HepG2 (cell line): Measurements from ENCODE around the gene PTCRA. TPM values are rescaled to one million over a fixed set of nuclear protein-coding genes. Genes with fewer than 3 reads are reported as not detected.

Source experiments
- ARNT2 ChIP-seq: sonication (generic); formaldehyde crosslinking; IDR thresholded peaks from 2 replicates; pipeline ENCODE4 v1.8.0; 2022; ENCODE audit warnings: mild to moderate bottlenecking, low read depth, missing genetic modification reagents, moderate library complexity
- ATF7-NPFF ChIP-seq: sonication (generic); formaldehyde crosslinking; IDR thresholded peaks from 2 replicates; pipeline ENCODE4 v1.8.1; 2023; ENCODE audit warnings: mild to moderate bottlenecking, low read depth, missing genetic modification reagents, moderate library complexity
- FOXK1 ChIP-seq: sonication (generic); formaldehyde crosslinking; IDR thresholded peaks from 2 replicates; pipeline ENCODE4 v1.4.0; 2020; ENCODE audit warnings: low read depth, missing genetic modification reagents, borderline replicate concordance
- GTF3A ChIP-seq: sonication (generic); formaldehyde crosslinking; conservative IDR thresholded peaks from 2 replicates; pipeline ENCODE4 v1.4.0; 2020; ENCODE audit warnings: mild to moderate bottlenecking, missing genetic modification reagents
- NCOR1 ChIP-seq: fragments of 200-600 bp; sonication (generic); IDR thresholded peaks from 2 replicates; pipeline ENCODE4 v1.7.0; 2017; ENCODE audit warnings: antibody characterized with exemption, low read length, borderline replicate concordance
- SATB2 ChIP-seq: sonication (generic); formaldehyde crosslinking; IDR thresholded peaks from 2 replicates; pipeline ENCODE4 v1.5.0; 2020; ENCODE audit warnings: missing genetic modification reagents
- TEAD3 ChIP-seq: optimal IDR thresholded peaks from 2 replicates; pipeline ENCODE3; 2016; ENCODE audit warnings: borderline replicate concordance
- THAP11 ChIP-seq: IDR thresholded peaks from 2 replicates; pipeline ENCODE4 v1.6.1; 2016; ENCODE audit warnings: missing biosample characterization, missing genetic modification reagents
- ZFP82 ChIP-seq: sonication (generic); formaldehyde crosslinking; IDR thresholded peaks from 2 replicates; pipeline ENCODE4 v1.5.1; 2020; ENCODE audit warnings: mild to moderate bottlenecking, missing genetic modification reagents, borderline replicate concordance
- ZNF501 ChIP-seq: sonication (generic); formaldehyde crosslinking; IDR thresholded peaks from 2 replicates; pipeline ENCODE4 v1.5.1; 2020; ENCODE audit warnings: mild to moderate bottlenecking, moderate library complexity, missing genetic modification reagents
- ZNF674 ChIP-seq: sonication (generic); formaldehyde crosslinking; IDR thresholded peaks from 2 replicates; pipeline ENCODE4 v1.5.0; 2020; ENCODE audit warnings: low read depth, mild to moderate bottlenecking, missing genetic modification reagents
- ZNF710 ChIP-seq: sonication (generic); formaldehyde crosslinking; IDR thresholded peaks from 2 replicates; pipeline ENCODE4 v1.5.0; 2020; ENCODE audit warnings: mild to moderate bottlenecking, missing genetic modification reagents, borderline replicate concordance
- ZNF782 ChIP-seq: sonication (generic); formaldehyde crosslinking; IDR thresholded peaks from 2 replicates; pipeline ENCODE4 v1.4.0; 2020; ENCODE audit warnings: missing genetic modification reagents, mild to moderate bottlenecking, borderline replicate concordance
- polyA plus RNA-seq, 8 experiments: library from polyadenylated mRNA; depleted of rRNA in 3 of 8; stranded (reverse) in 7 of 8; unstranded in 1 of 8; fragments of >200 nt; fragmentation: Illumina TruSeq in 4 of 8; extraction: Trizol in 4 of 8; gene quantifications; 2 replicates each; pipeline versions ENCODE4 v1.2.1 to v1.2.3, GENCODE V29; 2011 to 2016; ENCODE audit warnings: low read depth in 4 of 8, missing spikeins in 1 of 8, mixed read lengths in 1 of 8; ENCODE audit not compliant: insufficient read depth in 1 of 8
- total RNA-seq, 5 experiments: library from RNA; depleted of rRNA; stranded (reverse); fragments of >200 nt; fragmentation: Illumina TruSeq; extraction: Trizol; gene quantifications; 2 replicates each; pipeline ENCODE4 v1.2.3, GENCODE V29; 2016; ENCODE audit warnings: low read depth in 1 of 5
- TF ChIP-seq, protein P1 (sequence below): sonication (generic); formaldehyde crosslinking; IDR thresholded peaks from 2 replicates; pipeline ENCODE4 v1.4.0; 2020; ENCODE audit warnings: missing genetic modification reagents, borderline replicate concordance
- TF ChIP-seq, protein P2 (sequence below): sonication (generic); formaldehyde crosslinking; IDR thresholded peaks from 2 replicates; pipeline ENCODE4 v1.8.0; 2022; ENCODE audit warnings: missing genetic modification reagents, mild to moderate bottlenecking, inconsistent platforms, borderline replicate concordance
- TF ChIP-seq, protein P3 (sequence below): sonication (generic); formaldehyde crosslinking; IDR thresholded peaks from one replicate; pipeline ENCODE4 v1.5.1; 2020; ENCODE audit warnings: mild to moderate bottlenecking, missing genetic modification reagents; ENCODE audit errors: not compliant biosample characterization

The PTCRA gene
- total and polyA plus RNA-seq, 2 of the 13 experiments (the other 11 are each of a cell fraction or from before 2014, with no cell fraction given) = not detected

GRCh38 chr6:42969934-42970333 lies 54.1 kb downstream of the PTCRA start (continued):
- no peak for TF ChIP-seq ZFP82 (CRISPR knock-in tag)
- TF ChIP-seq ZNF710 (CRISPR knock-in tag) = no peak
- TF ChIP-seq ARNT2 (CRISPR knock-in tag) = no peak
- TF ChIP-seq ZNF782 (CRISPR knock-in tag) = no peak
- TF ChIP-seq THAP11 (CRISPR knock-in tag) = peak; percentile 60; the same call in 1 of the 2 replicates
- TF ChIP-seq SATB2 (CRISPR knock-in tag) = no peak
- TF ChIP-seq, protein P1, sequence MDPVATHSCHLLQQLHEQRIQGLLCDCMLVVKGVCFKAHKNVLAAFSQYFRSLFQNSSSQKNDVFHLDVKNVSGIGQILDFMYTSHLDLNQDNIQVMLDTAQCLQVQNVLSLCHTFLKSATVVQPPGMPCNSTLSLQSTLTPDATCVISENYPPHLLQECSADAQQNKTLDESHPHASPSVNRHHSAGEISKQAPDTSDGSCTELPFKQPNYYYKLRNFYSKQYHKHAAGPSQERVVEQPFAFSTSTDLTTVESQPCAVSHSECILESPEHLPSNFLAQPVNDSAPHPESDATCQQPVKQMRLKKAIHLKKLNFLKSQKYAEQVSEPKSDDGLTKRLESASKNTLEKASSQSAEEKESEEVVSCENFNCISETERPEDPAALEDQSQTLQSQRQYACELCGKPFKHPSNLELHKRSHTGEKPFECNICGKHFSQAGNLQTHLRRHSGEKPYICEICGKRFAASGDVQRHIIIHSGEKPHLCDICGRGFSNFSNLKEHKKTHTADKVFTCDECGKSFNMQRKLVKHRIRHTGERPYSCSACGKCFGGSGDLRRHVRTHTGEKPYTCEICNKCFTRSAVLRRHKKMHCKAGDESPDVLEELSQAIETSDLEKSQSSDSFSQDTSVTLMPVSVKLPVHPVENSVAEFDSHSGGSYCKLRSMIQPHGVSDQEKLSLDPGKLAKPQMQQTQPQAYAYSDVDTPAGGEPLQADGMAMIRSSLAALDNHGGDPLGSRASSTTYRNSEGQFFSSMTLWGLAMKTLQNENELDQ = no peak
- TF ChIP-seq, protein P2, sequence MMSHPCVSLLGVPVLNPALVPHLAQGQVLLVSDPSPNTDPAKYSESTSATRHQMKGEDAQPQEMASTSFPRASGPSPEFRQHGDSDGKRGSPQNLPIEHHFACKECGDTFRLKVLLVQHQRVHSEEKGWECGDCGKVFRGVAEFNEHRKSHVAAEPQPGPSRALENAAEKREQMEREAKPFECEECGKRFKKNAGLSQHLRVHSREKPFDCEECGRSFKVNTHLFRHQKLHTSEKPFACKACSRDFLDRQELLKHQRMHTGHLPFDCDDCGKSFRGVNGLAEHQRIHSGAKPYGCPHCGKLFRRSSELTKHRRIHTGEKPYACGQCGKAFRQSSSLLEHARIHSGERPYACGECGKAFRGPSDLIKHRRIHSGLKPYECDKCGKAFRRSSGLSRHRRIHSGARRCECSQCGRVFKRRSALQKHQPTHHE (CRISPR knock-in tag) = no peak
- TF ChIP-seq ATF7-NPFF = no peak
- TF ChIP-seq ZNF674 (CRISPR knock-in tag) = no peak
- TF ChIP-seq NCOR1 = peak; percentile 89
- TF ChIP-seq ZNF501 (CRISPR knock-in tag) = no peak
- TF ChIP-seq TEAD3 (CRISPR knock-in tag) = peak; percentile 49
- TF ChIP-seq, protein P3, sequence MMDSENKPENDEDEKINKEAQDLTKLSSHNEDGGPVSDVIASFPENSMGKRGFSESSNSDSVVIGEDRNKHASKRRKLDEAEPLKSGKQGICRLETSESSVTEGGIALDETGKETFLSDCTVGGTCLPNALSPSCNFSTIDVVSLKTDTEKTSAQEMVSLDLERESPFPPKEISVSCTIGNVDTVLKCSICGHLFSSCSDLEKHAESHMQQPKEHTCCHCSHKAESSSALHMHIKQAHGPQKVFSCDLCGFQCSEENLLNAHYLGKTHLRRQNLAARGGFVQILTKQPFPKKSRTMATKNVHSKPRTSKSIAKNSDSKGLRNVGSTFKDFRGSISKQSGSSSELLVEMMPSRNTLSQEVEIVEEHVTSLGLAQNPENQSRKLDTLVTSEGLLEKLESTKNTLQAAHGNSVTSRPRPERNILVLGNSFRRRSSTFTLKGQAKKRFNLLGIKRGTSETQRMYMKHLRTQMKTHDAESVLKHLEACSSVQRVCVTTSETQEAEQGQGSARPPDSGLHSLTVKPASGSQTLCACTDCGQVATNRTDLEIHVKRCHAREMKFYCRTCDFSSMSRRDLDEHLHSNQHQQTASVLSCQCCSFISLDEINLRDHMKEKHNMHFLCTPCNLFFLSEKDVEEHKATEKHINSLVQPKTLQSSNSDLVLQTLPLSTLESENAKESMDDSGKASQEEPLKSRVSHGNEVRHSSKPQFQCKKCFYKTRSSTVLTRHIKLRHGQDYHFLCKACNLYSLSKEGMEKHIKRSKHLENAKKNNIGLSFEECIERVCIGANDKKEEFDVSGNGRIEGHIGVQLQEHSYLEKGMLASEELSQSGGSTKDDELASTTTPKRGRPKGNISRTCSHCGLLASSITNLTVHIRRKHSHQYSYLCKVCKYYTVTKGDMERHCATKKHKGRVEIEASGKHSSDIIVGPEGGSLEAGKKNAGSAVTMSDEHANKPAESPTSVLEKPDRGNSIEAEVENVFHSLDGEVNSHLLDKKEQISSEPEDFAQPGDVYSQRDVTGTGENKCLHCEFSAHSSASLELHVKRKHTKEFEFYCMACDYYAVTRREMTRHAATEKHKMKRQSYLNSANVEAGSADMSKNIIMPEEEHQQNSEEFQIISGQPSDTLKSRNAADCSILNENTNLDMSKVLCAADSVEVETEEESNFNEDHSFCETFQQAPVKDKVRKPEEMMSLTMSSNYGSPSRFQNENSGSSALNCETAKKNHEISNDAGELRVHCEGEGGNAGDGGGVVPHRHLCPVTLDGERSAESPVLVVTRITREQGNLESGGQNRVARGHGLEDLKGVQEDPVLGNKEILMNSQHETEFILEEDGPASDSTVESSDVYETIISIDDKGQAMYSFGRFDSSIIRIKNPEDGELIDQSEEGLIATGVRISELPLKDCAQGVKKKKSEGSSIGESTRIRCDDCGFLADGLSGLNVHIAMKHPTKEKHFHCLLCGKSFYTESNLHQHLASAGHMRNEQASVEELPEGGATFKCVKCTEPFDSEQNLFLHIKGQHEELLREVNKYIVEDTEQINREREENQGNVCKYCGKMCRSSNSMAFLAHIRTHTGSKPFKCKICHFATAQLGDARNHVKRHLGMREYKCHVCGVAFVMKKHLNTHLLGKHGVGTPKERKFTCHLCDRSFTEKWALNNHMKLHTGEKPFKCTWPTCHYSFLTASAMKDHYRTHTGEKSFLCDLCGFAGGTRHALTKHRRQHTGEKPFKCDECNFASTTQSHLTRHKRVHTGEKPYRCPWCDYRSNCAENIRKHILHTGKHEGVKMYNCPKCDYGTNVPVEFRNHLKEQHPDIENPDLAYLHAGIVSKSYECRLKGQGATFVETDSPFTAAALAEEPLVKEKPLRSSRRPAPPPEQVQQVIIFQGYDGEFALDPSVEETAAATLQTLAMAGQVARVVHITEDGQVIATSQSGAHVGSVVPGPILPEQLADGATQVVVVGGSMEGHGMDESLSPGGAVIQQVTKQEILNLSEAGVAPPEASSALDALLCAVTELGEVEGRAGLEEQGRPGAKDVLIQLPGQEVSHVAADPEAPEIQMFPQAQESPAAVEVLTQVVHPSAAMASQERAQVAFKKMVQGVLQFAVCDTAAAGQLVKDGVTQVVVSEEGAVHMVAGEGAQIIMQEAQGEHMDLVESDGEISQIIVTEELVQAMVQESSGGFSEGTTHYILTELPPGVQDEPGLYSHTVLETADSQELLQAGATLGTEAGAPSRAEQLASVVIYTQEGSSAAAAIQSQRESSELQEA (CRISPR knock-in tag) = no peak
- no peak; the same call in 1 of the 2 replicates for TF ChIP-seq FOXK1 (CRISPR knock-in tag)
- TF ChIP-seq GTF3A (CRISPR knock-in tag) = no peak
